PC-3 (cell line): ENCODE data around the gene ZDHHC6.

Experiments used
- EZH2 ChIP-seq: fragments of 300-600 bp; sonication (generic); IDR thresholded peaks from one replicate; pipeline ENCODE4 v1.6.1; 2017; ENCODE audit warnings: antibody characterized with exemption, mild to moderate bottlenecking, low read length; ENCODE audit not compliant: unreplicated experiment
- EZH2phosphoT487 ChIP-seq: fragments of 300-600 bp; sonication (generic); IDR thresholded peaks from 2 replicates; pipeline ENCODE4 v1.6.1; 2018; ENCODE audit warnings: mild to moderate bottlenecking, antibody characterized with exemption, low read length, borderline replicate concordance
- TF ChIP-seq, protein P1 (sequence below): fragments of 300-600 bp; sonication (generic); conservative IDR thresholded peaks from 2 replicates; pipeline ENCODE4 v1.5.1; 2017; ENCODE audit warnings: antibody characterized with exemption, low read depth, mild to moderate bottlenecking, low read length

DNA sequence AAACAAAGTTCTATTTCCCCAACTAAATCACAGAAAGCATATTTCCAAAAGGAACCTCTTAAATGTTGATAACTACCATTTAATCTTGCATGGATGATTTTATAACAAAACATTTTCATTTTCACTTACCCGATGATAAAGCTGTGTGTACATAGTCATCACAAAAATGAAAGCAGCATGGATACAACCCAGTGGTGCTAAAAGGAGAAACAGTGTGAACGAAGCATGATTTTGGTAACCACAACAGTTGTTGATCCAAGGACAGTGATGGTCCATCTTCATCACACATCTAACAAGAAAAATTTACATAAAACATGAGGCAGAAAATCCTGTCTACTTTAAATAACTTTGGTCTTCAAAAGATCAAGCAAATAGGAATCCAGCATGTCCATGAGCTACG, 4.7 kb downstream of the ZDHHC6 start:
- TF ChIP-seq, protein P1, sequence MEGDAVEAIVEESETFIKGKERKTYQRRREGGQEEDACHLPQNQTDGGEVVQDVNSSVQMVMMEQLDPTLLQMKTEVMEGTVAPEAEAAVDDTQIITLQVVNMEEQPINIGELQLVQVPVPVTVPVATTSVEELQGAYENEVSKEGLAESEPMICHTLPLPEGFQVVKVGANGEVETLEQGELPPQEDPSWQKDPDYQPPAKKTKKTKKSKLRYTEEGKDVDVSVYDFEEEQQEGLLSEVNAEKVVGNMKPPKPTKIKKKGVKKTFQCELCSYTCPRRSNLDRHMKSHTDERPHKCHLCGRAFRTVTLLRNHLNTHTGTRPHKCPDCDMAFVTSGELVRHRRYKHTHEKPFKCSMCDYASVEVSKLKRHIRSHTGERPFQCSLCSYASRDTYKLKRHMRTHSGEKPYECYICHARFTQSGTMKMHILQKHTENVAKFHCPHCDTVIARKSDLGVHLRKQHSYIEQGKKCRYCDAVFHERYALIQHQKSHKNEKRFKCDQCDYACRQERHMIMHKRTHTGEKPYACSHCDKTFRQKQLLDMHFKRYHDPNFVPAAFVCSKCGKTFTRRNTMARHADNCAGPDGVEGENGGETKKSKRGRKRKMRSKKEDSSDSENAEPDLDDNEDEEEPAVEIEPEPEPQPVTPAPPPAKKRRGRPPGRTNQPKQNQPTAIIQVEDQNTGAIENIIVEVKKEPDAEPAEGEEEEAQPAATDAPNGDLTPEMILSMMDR = no peak
- no peak for TF ChIP-seq EZH2phosphoT487
- TF ChIP-seq EZH2 = no peak
